SK-N-SH treated with all-trans-retinoic acid at 6 μM for 48 hours (cell line): Measurements from ENCODE around the gene DPM1.
A peak's percentile ranks its signal among the peaks of the same experiment; 100 is the strongest.

Experiments
- ATAC-seq: fragments of 200-7000 bp; cut with Tn5 transposase; 3 replicates; pipeline ENCODE4 v1.9.1; 2020; ENCODE audit warnings: mild to moderate bottlenecking, moderate library complexity
- ARNTL ChIP-seq: fragments of 450-650 bp; formaldehyde crosslinking; IDR thresholded peaks from 2 replicates; pipeline ENCODE4 v1.5.0; 2020; ENCODE audit warnings: low read depth, mild to moderate bottlenecking, moderate library complexity, borderline replicate concordance
- CSDC2 ChIP-seq: fragments of 250-450 bp; sonication (Bioruptor Pico); IDR thresholded peaks from 2 replicates; pipeline ENCODE4 v1.5.0; 2020; ENCODE audit warnings: mild to moderate bottlenecking, moderate library complexity
- CSRNP3 ChIP-seq: fragments of 250-450 bp; sonication (Bioruptor Pico); IDR thresholded peaks from 2 replicates; pipeline ENCODE4 v1.5.1; 2021; ENCODE audit warnings: mild to moderate bottlenecking, moderate library complexity
- ESRRG ChIP-seq: fragments of 250-450 bp; sonication (Bioruptor Pico); IDR thresholded peaks from 2 replicates; pipeline ENCODE4 v1.6.1; 2021; ENCODE audit warnings: mild to moderate bottlenecking
- GLIS3 ChIP-seq: fragments of 250-450 bp; sonication (Bioruptor Pico); IDR thresholded peaks from 2 replicates; pipeline ENCODE4 v1.5.0; 2020; ENCODE audit warnings: mild to moderate bottlenecking, moderate library complexity
- ISL1 ChIP-seq: fragments of 250-450 bp; sonication (Bioruptor Pico); IDR thresholded peaks from 2 replicates; pipeline ENCODE4 v2.1.2; 2022; ENCODE audit warnings: mild to moderate bottlenecking, moderate library complexity
- OSR1 ChIP-seq: fragments of 250-450 bp; sonication (Bioruptor Pico); IDR thresholded peaks from 2 replicates; pipeline ENCODE4 v1.8.0; 2022; ENCODE audit warnings: moderate library complexity, mild to moderate bottlenecking, inconsistent platforms
- POU6F1 ChIP-seq: fragments of 250-450 bp; sonication (Bioruptor Pico); IDR thresholded peaks from 2 replicates; pipeline ENCODE4 v1.8.0; 2021; ENCODE audit warnings: low read depth, mild to moderate bottlenecking, moderate library complexity, borderline replicate concordance
- PPARA ChIP-seq: fragments of 250-450 bp; sonication (Bioruptor Pico); IDR thresholded peaks from 2 replicates; pipeline ENCODE4 v1.5.0; 2020; ENCODE audit warnings: mild to moderate bottlenecking, borderline replicate concordance
- SNAI2 ChIP-seq: fragments of 250-450 bp; sonication (Bioruptor Pico); IDR thresholded peaks from 2 replicates; pipeline ENCODE4 v1.5.0; 2020; ENCODE audit warnings: mild to moderate bottlenecking, moderate library complexity
- TCF4 ChIP-seq: fragments of 250-450 bp; sonication (Bioruptor Pico); IDR thresholded peaks from 2 replicates; pipeline ENCODE4 v1.8.0; 2021; ENCODE audit warnings: mild to moderate bottlenecking, moderate library complexity, borderline replicate concordance
- TOX ChIP-seq: fragments of 250-450 bp; sonication (Bioruptor Pico); IDR thresholded peaks from 2 replicates; pipeline ENCODE4 v1.8.0; 2021; ENCODE audit warnings: mild to moderate bottlenecking, moderate library complexity, borderline replicate concordance
- ZC3H10 ChIP-seq: fragments of 250-450 bp; sonication (Bioruptor Pico); IDR thresholded peaks from 2 replicates; pipeline ENCODE4 v1.5.1; 2021; ENCODE audit warnings: mild to moderate bottlenecking, moderate library complexity
- ZFP3 ChIP-seq: fragments of 250-450 bp; sonication (Bioruptor Pico); IDR thresholded peaks from 2 replicates; pipeline ENCODE4 v1.5.0; 2020; ENCODE audit warnings: mild to moderate bottlenecking, moderate library complexity
- ZNF565 ChIP-seq: fragments of 450-650 bp; formaldehyde crosslinking; conservative IDR thresholded peaks from 2 replicates; pipeline ENCODE4 v1.5.0; 2020; ENCODE audit warnings: low read depth, mild to moderate bottlenecking, moderate library complexity
- ZNF8 ChIP-seq: fragments of 450-650 bp; formaldehyde crosslinking; IDR thresholded peaks from 2 replicates; pipeline ENCODE4 v1.5.0; 2020; ENCODE audit warnings: mild to moderate bottlenecking, moderate library complexity
- TF ChIP-seq, protein P1 (sequence below): fragments of 250-450 bp; sonication (Bioruptor Pico); IDR thresholded peaks from 2 replicates; pipeline ENCODE4 v1.5.1; 2020; ENCODE audit warnings: low read depth, mild to moderate bottlenecking, moderate library complexity
- TF ChIP-seq, protein P2 (sequence below): fragments of 250-450 bp; sonication (Bioruptor Pico); IDR thresholded peaks from 2 replicates; pipeline ENCODE4 v1.8.0; 2020; ENCODE audit warnings: mild to moderate bottlenecking, moderate library complexity, borderline replicate concordance

Gene DPM1

DNA sequence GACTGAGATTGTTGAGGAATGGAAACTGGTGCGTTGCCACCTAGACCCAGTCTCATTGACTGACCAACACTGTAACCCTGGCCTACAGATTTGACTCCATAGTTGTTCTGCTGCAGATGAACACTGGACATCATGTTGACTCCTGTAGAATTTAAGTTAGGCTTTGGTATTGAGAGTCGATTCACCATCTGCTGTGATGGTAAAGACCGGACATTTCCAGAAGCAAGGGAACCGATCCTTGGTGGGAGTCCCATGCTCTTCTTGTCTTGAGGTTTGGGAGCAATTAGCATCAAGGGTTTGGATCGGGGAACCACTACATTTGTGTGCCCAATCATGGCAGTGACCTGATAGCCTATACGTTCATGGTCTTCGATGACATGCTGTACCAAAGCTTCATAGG is 64.7 kb downstream of the DPM1 start (continued):
- TF ChIP-seq GLIS3 (CRISPR knock-in tag) (no peak), ZNF8 (CRISPR knock-in tag) (no peak), ESRRG (no peak)

GRCh38 chr20:50892394-50892793 is 65.9 kb downstream of the DPM1 start:
- TF ChIP-seq CSRNP3 (CRISPR knock-in tag) (no peak), POU6F1 (no peak), ARNTL (CRISPR knock-in tag) (no peak)
- no peak for ATAC-seq

DNA sequence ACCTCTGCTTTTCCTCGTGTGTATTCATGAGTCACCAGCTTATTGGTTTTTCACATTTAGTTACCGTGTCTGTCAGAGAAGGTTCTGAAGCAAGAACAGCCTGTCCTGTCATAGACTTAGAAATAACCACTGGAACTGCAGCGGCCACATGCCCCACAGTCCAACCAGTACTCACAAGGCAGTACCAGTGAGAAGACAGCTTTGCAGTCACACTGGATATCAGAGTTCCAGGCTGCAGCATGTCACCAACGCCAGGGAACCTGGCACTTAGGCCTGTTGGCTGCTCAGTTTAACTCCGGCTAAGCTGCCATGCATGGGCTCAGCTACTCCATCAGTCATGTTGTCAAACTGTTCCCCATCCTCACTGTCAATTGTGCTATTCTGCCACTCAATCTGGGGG is 67.2 kb downstream of the DPM1 start:
- no peak for TF ChIP-seq CSDC2 (CRISPR knock-in tag)
- no peak for TF ChIP-seq ISL1 (CRISPR knock-in tag)
- TF ChIP-seq ZFP3 (CRISPR knock-in tag), result no peak
- TF ChIP-seq SNAI2 (CRISPR knock-in tag), result no peak
- TF ChIP-seq ZNF565, result no peak
- TF ChIP-seq PPARA, result no peak
- ATAC-seq, result no peak; the same call in 1 of the 3 replicates

DNA sequence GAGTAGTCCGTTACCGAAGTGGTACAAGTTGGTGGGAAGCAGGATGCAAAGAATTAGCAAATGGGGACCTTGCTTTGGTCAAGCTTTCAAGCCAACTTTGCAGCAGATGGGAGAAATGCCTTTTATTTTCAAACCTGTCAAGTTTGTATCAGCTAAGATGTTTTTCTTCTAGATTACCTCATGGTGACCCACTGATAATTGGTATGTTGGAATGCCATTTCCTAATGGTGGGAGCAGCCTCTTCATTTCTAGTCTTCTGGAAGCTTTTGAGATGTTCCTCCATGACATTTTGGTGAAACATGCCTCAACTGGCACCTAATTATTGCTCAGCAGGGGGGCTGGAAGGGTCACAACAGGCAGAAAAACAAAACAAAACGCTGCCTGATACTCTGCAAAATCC is 70.8 kb downstream of the DPM1 start:
- TF ChIP-seq TOX (CRISPR knock-in tag) (no peak), CSDC2 (CRISPR knock-in tag) (no peak), POU6F1 (no peak), TCF4 (CRISPR knock-in tag) (no peak), GLIS3 (CRISPR knock-in tag) (no peak), ZC3H10 (CRISPR knock-in tag) (no peak), ZFP3 (CRISPR knock-in tag) (no peak), ZNF565 (no peak), SNAI2 (CRISPR knock-in tag) (no peak)
- no peak for ATAC-seq

DNA sequence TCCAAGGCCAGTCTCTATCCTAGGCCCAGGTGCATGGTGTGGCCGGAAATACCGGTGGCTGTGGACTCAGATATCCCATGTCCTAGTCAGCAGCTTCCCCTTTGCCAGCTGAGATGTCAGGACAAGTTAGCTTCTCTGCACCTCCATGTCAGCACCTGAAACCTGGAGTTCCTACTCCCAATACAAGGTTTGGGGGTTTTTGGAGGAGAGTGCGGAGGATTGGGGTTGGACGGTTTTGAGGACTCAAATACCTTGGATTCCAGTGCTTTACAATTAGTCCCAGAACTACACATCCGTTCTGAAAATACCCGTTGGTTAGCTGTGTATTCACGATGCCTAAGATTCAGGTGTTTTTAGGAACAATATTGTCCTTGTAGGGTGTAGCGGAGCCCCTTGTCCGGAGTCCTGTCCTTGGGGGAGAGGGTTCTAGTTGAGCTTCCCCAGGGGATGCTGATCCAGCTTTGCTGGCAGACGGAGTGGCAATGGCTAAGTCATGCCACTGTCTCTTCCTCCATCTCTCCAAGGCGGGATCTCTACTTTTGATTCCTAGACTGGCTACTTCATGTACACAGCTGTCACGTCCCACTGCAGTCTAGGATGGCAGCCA is 72.0 kb downstream of the DPM1 start:
- TF ChIP-seq ESRRG (no peak), GLIS3 (CRISPR knock-in tag) (no peak), SNAI2 (CRISPR knock-in tag) (no peak), ZNF8 (CRISPR knock-in tag) (no peak)
- TF ChIP-seq, protein P1, sequence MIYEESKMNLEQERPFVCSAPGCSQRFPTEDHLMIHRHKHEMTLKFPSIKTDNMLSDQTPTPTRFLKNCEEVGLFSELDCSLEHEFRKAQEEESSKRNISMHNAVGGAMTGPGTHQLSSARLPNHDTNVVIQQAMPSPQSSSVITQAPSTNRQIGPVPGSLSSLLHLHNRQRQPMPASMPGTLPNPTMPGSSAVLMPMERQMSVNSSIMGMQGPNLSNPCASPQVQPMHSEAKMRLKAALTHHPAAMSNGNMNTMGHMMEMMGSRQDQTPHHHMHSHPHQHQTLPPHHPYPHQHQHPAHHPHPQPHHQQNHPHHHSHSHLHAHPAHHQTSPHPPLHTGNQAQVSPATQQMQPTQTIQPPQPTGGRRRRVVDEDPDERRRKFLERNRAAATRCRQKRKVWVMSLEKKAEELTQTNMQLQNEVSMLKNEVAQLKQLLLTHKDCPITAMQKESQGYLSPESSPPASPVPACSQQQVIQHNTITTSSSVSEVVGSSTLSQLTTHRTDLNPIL (CRISPR knock-in tag), result no peak
- no peak; the same call in 1 of the 3 replicates for ATAC-seq

GRCh38 chr20:50885781-50886180 is 72.6 kb downstream of the DPM1 start:
- ATAC-seq, result peak; percentile 14; the same call in 1 of the 3 replicates
- TF ChIP-seq ZNF565 (no peak), SNAI2 (CRISPR knock-in tag) (no peak), PPARA (no peak), OSR1 (CRISPR knock-in tag) (no peak), ZNF8 (CRISPR knock-in tag) (no peak), ZC3H10 (CRISPR knock-in tag) (no peak), TCF4 (CRISPR knock-in tag) (no peak)
- TF ChIP-seq, protein P2, sequence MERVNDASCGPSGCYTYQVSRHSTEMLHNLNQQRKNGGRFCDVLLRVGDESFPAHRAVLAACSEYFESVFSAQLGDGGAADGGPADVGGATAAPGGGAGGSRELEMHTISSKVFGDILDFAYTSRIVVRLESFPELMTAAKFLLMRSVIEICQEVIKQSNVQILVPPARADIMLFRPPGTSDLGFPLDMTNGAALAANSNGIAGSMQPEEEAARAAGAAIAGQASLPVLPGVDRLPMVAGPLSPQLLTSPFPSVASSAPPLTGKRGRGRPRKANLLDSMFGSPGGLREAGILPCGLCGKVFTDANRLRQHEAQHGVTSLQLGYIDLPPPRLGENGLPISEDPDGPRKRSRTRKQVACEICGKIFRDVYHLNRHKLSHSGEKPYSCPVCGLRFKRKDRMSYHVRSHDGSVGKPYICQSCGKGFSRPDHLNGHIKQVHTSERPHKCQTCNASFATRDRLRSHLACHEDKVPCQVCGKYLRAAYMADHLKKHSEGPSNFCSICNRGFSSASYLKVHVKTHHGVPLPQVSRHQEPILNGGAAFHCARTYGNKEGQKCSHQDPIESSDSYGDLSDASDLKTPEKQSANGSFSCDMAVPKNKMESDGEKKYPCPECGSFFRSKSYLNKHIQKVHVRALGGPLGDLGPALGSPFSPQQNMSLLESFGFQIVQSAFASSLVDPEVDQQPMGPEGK (CRISPR knock-in tag), result no peak
- TF ChIP-seq, protein P1 (CRISPR knock-in tag), result no peak
